ENCODE data around the gene GCN1.

The GCN1 gene

GRCh38 chr12:120150919-120151525 is 43.5 kb downstream of the GCN1 start:
- CTCF ChIA-PET, result interaction anchor here (0.6 kb wide), 1 partner anchor 31 kb away, joined by 3 read pairs; no protein-coding TSS in a partner anchor
- peaks cover 36 to 89% of the 10 kb centered on the region in 2 experiments for H3K36me3 ChIP-seq (ENCODE audit: control insufficient read depth in 2 of 2, insufficient read depth in 1 of 2, low read length in 2 of 2)

GRCh38 chr12:120148011-120148410 is 46.5 kb downstream of the GCN1 start:
- TF ChIP-seq ZBTB20 (tag by site-specific recombination; IDR thresholded peaks at IDR 0.05) (no peak), ZNF670 (tag by site-specific recombination; IDR thresholded peaks at IDR 0.05; ENCODE audit: low read depth) (no peak), MYNN (tag by site-specific recombination; IDR thresholded peaks at IDR 0.05; ENCODE audit: borderline replicate concordance) (no peak), ZNF16 (tag by site-specific recombination; IDR thresholded peaks at IDR 0.05; ENCODE audit: low read depth) (no peak), ZNF398 (tag by site-specific recombination; IDR thresholded peaks at IDR 0.05) (no peak), SP2 (tag by site-specific recombination; IDR thresholded peaks at IDR 0.05) (no peak), ZNF18 (tag by site-specific recombination; IDR thresholded peaks at IDR 0.05) (no peak), HOXC10 (CRISPR knock-in tag; IDR thresholded peaks at IDR 0.05) (no peak), RBAK (tag by site-specific recombination; IDR thresholded peaks at IDR 0.05) (no peak), HOXA7 (CRISPR knock-in tag; IDR thresholded peaks at IDR 0.05; ENCODE audit: borderline replicate concordance) (no peak), PATZ1 (tag by site-specific recombination; IDR thresholded peaks at IDR 0.05) (no peak), KLF17 (tag by site-specific recombination; IDR thresholded peaks at IDR 0.05) (no peak), ZNF341 (tag by site-specific recombination; IDR thresholded peaks at IDR 0.05; ENCODE audit: low read depth) (no peak), ZSCAN18 (tag by site-specific recombination; IDR thresholded peaks at IDR 0.05) (no peak), ZNF214 (tag by site-specific recombination; IDR thresholded peaks at IDR 0.05; ENCODE audit: borderline replicate concordance) (no peak)
- Histone ChIP-seq H3K9me3 (ENCODE audit: control insufficient read depth, insufficient read depth, low read depth, low read length) (no peaks in the 10 kb centered on the region), H3K27ac (ENCODE audit: extremely low read depth, low read depth, low read length) (no peak overlapping the region), H3K4me1 (ENCODE audit: control insufficient read depth, insufficient read depth, low read length) (no peaks in the 10 kb centered on the region), H3K4me3 (ENCODE audit: low read depth, low read length) (no peak overlapping the region), H3K36me3 (ENCODE audit: control insufficient read depth in 2 of 2, insufficient read depth in 1 of 2, low read length in 2 of 2) (peaks cover 51 to 87% of the 10 kb centered on the region in 2 experiments)
- CTCF ChIA-PET, result no interaction called here
- POLR2A ChIA-PET, result interaction anchor here (0.6 to 1.3 kb wide), 3 partner anchors 19 to 53 kb away, joined by 3 to 4 read pairs (median 4); partner anchors contain the start of gene RPLP0

More at GRCh38 chr12:120150919-120151525, 43.5 kb downstream of the GCN1 start:
- POLR2A ChIA-PET, result interaction anchor here (0.7 kb wide), 1 partner anchor 50 kb away, joined by 3 read pairs; the partner anchor contains the start of gene RPLP0
- TF ChIP-seq ELK4 (IDR thresholded peaks at IDR 0.05; ENCODE audit: borderline replicate concordance, low read depth, low read length), result no peak
- no peak for TF ChIP-seq ZNF112 (tag by site-specific recombination; IDR thresholded peaks at IDR 0.05)
- TF ChIP-seq ZNF544 (tag by site-specific recombination; IDR thresholded peaks at IDR 0.05), result no peak
- Histone ChIP-seq H3K27ac (ENCODE audit: extremely low read depth, low read depth, low read length) (no peak overlapping the region), H3K4me1 (ENCODE audit: control insufficient read depth, insufficient read depth, low read length) (no peaks in the 10 kb centered on the region), H3K4me3 (ENCODE audit: low read depth, low read length) (no peak overlapping the region), H3K9me3 (ENCODE audit: control insufficient read depth, insufficient read depth, low read depth, low read length) (no peaks in the 10 kb centered on the region)
